A549 (cell line): ENCODE data around the gene ATF7IP.

Source experiments
- CBX2 ChIP-seq: fragments of 200-600 bp; sonication (generic); IDR thresholded peaks from 2 replicates; pipeline ENCODE4 v1.6.1; 2016; ENCODE audit warnings: low read depth, mild to moderate bottlenecking, borderline replicate concordance
- EHMT2 ChIP-seq: fragments of 200-600 bp; sonication (generic); IDR thresholded peaks from 2 replicates; pipeline ENCODE4 v1.6.1; 2016; ENCODE audit warnings: antibody characterized with exemption, low read depth, mild to moderate bottlenecking, moderate library complexity
- ESRRA ChIP-seq: fragments of 150-350 bp; IDR thresholded peaks from 2 replicates; pipeline ENCODE4 v1.6.1; 2014; ENCODE audit warnings: mild to moderate bottlenecking, low read length, borderline replicate concordance
- FOSL2 ChIP-seq, 2 experiments: fragments of 450-650 bp in 1 of 2; fragments of >200 bp in 1 of 2; sonication (Bioruptor Twin) in 1 of 2; formaldehyde crosslinking; IDR thresholded peaks; 2 replicates each; pipeline versions ENCODE4 v1.5.0 to v1.6.1; 2016 to 2020; ENCODE audit warnings: mild to moderate bottlenecking in 1 of 2, moderate library complexity in 1 of 2
- GATA3 ChIP-seq: IDR thresholded peaks from 2 replicates; pipeline ENCODE4 v1.6.1; 2012; ENCODE audit warnings: borderline replicate concordance
- KDM5A ChIP-seq: fragments of 200-600 bp; sonication (generic); IDR thresholded peaks from 2 replicates; pipeline ENCODE4 v1.6.1; 2016; ENCODE audit warnings: antibody characterized with exemption, mild to moderate bottlenecking
- MYC ChIP-seq: IDR thresholded peaks from 2 replicates; pipeline ENCODE4 v1.6.1; 2012; ENCODE audit warnings: mild to moderate bottlenecking, inconsistent platforms, low read length, improper control_type of control experiment, borderline replicate concordance
- PHF8 ChIP-seq: fragments of 200-600 bp; sonication (generic); IDR thresholded peaks from 2 replicates; pipeline ENCODE4 v1.6.1; 2016; ENCODE audit warnings: low read depth, mild to moderate bottlenecking, antibody characterized with exemption, moderate library complexity, borderline replicate concordance
- POLR2A ChIP-seq: IDR thresholded peaks from 2 replicates; pipeline ENCODE4 v1.6.1; 2012; ENCODE audit warnings: mild to moderate bottlenecking, low read length
- TF ChIP-seq, protein P1 (sequence below): fragments of >200 bp; sonication (Bioruptor Twin); formaldehyde crosslinking; IDR thresholded peaks from 3 replicates; pipeline ENCODE4 v1.5.1; 2016
- TF ChIP-seq, protein P2 (sequence below): fragments of 450-650 bp; IDR thresholded peaks from 2 replicates; pipeline ENCODE4 v1.6.1; 2014; ENCODE audit warnings: antibody characterized with exemption
- TF ChIP-seq, protein P3 (sequence below): IDR thresholded peaks from 2 replicates; pipeline ENCODE4 v1.6.1; 2012
- TF ChIP-seq, protein P4 (sequence below): fragments of 150-350 bp; IDR thresholded peaks from 2 replicates; pipeline ENCODE4 v1.6.1; 2014; ENCODE audit warnings: low read depth, mild to moderate bottlenecking, low read length

DNA sequence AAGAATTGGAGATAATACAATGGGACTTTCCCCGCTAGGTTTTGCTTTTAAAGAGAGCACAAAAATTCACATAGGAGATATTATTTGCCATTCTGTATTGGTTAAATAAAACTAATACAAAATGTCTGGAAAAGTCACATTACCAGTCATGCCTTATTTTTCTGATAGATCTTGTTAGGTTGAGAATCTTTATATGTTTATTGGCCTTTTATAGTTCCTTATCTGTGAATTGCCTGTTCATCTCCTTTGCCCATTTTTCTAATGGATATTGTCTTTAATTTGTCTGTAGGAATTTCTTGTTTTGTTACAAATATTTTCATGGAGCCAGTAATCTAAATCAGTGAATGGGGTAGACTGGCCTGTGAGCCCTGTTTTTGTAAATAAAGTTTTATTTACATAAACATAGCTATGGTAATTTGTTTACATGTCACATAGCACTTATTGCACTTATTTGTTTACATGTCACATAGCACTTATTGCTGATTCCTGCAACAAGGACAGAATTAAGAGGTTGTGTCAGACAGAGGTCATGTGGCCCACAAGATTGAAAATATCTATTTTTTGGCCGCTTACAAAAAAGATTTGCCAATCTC, 65.0 kb downstream of the ATF7IP start:
- TF ChIP-seq, protein P1, sequence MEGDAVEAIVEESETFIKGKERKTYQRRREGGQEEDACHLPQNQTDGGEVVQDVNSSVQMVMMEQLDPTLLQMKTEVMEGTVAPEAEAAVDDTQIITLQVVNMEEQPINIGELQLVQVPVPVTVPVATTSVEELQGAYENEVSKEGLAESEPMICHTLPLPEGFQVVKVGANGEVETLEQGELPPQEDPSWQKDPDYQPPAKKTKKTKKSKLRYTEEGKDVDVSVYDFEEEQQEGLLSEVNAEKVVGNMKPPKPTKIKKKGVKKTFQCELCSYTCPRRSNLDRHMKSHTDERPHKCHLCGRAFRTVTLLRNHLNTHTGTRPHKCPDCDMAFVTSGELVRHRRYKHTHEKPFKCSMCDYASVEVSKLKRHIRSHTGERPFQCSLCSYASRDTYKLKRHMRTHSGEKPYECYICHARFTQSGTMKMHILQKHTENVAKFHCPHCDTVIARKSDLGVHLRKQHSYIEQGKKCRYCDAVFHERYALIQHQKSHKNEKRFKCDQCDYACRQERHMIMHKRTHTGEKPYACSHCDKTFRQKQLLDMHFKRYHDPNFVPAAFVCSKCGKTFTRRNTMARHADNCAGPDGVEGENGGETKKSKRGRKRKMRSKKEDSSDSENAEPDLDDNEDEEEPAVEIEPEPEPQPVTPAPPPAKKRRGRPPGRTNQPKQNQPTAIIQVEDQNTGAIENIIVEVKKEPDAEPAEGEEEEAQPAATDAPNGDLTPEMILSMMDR: no peak
- TF ChIP-seq PHF8: no peak
- TF ChIP-seq, protein P2, sequence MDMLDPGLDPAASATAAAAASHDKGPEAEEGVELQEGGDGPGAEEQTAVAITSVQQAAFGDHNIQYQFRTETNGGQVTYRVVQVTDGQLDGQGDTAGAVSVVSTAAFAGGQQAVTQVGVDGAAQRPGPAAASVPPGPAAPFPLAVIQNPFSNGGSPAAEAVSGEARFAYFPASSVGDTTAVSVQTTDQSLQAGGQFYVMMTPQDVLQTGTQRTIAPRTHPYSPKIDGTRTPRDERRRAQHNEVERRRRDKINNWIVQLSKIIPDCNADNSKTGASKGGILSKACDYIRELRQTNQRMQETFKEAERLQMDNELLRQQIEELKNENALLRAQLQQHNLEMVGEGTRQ: no peak
- no peak for TF ChIP-seq EHMT2
- TF ChIP-seq FOSL2 (IDR thresholded peaks at IDR 0.05): no peak
- no peak for TF ChIP-seq FOSL2 (CRISPR knock-in tag; IDR thresholded peaks at IDR 0.05)
- no peak for TF ChIP-seq POLR2A
- no peak for TF ChIP-seq KDM5A
- TF ChIP-seq, protein P3, sequence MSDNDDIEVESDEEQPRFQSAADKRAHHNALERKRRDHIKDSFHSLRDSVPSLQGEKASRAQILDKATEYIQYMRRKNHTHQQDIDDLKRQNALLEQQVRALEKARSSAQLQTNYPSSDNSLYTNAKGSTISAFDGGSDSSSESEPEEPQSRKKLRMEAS: no peak
- no peak for TF ChIP-seq GATA3
- no peak for TF ChIP-seq MYC
- TF ChIP-seq CBX2: no peak
- TF ChIP-seq, protein P4, sequence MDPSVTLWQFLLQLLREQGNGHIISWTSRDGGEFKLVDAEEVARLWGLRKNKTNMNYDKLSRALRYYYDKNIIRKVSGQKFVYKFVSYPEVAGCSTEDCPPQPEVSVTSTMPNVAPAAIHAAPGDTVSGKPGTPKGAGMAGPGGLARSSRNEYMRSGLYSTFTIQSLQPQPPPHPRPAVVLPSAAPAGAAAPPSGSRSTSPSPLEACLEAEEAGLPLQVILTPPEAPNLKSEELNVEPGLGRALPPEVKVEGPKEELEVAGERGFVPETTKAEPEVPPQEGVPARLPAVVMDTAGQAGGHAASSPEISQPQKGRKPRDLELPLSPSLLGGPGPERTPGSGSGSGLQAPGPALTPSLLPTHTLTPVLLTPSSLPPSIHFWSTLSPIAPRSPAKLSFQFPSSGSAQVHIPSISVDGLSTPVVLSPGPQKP: no peak
- no peak for TF ChIP-seq ESRRA
